ENCODE results near the gene CAMK4.

Gene CAMK4

GRCh38 chr5:111472096-111472495 lies 247.9 kb downstream of the CAMK4 start:
- in situ Hi-C loops (cut with MboI; ENCODE audit: low pct_unique_long_range_greater_than_20kb, low sequenced_read_pairs, unreplicated experiment), result loop anchor here (25.0 kb wide), 1 partner anchor 310 kb away; no protein-coding TSS in a partner anchor
- TF ChIP-seq CTCF (IDR thresholded peaks at IDR 0.05; ENCODE audit: extremely low read depth, insufficient read depth, missing control alignments), result no peak
- DNase-seq (ENCODE audit: low spot score), result no peak

- no peak for DNase-seq (ENCODE audit: low spot score)
- in situ Hi-C loops (cut with MboI; ENCODE audit: low pct_unique_long_range_greater_than_20kb, low sequenced_read_pairs, unreplicated experiment), result loop anchor here (25.0 kb wide), 1 partner anchor 310 kb away; no protein-coding TSS in a partner anchor
Observed at GRCh38 chr5:111472579-111472978, 248.4 kb downstream of the CAMK4 start.

GRCh38 chr5:111478266-111478665 lies 254.1 kb downstream of the CAMK4 start:
- in situ Hi-C loops (cut with MboI; ENCODE audit: low pct_unique_long_range_greater_than_20kb, low sequenced_read_pairs, unreplicated experiment), result no loop called here
- DNase-seq (ENCODE audit: low spot score), result no peak
- no peak for TF ChIP-seq CTCF (IDR thresholded peaks at IDR 0.05; ENCODE audit: extremely low read depth, insufficient read depth, missing control alignments)

More at GRCh38 chr5:111472579-111472978, 248.4 kb downstream of the CAMK4 start:
- TF ChIP-seq CTCF (IDR thresholded peaks at IDR 0.05; ENCODE audit: extremely low read depth, insufficient read depth, missing control alignments), result no peak

GRCh38 chr5:111478898-111479297 lies 254.7 kb downstream of the CAMK4 start:
- no peak for TF ChIP-seq CTCF (IDR thresholded peaks at IDR 0.05; ENCODE audit: extremely low read depth, insufficient read depth, missing control alignments)
- in situ Hi-C loops (cut with MboI; ENCODE audit: low pct_unique_long_range_greater_than_20kb, low sequenced_read_pairs, unreplicated experiment), result no loop called here

GRCh38 chr5:111480346-111480745 lies 256.2 kb downstream of the CAMK4 start:
- no peak for DNase-seq (ENCODE audit: low spot score)
- no peak for TF ChIP-seq CTCF (IDR thresholded peaks at IDR 0.05; ENCODE audit: extremely low read depth, insufficient read depth, missing control alignments)
- in situ Hi-C loops (cut with MboI; ENCODE audit: low pct_unique_long_range_greater_than_20kb, low sequenced_read_pairs, unreplicated experiment), result no loop called here

More at GRCh38 chr5:111478898-111479297, 254.7 kb downstream of the CAMK4 start:
- no peak for DNase-seq (ENCODE audit: low spot score)

GRCh38 chr5:111486055-111486454 lies 261.9 kb downstream of the CAMK4 start:
- TF ChIP-seq CTCF (IDR thresholded peaks at IDR 0.05; ENCODE audit: extremely low read depth, insufficient read depth, missing control alignments), result no peak
- DNase-seq (ENCODE audit: low spot score), result no peak
- in situ Hi-C loops (cut with MboI; ENCODE audit: low pct_unique_long_range_greater_than_20kb, low sequenced_read_pairs, unreplicated experiment), result no loop called here

GRCh38 chr5:111486926-111487325 lies 262.7 kb downstream of the CAMK4 start:
- no peak for DNase-seq (ENCODE audit: low spot score)
- TF ChIP-seq CTCF (IDR thresholded peaks at IDR 0.05; ENCODE audit: extremely low read depth, insufficient read depth, missing control alignments), result no peak
- in situ Hi-C loops (cut with MboI; ENCODE audit: low pct_unique_long_range_greater_than_20kb, low sequenced_read_pairs, unreplicated experiment), result no loop called here

Data from GM13977 (cell line).